GM19395 (cell line): ENCODE measurements around the gene COLQ.
A peak's percentile ranks its signal among the peaks of the same experiment; 100 is the strongest.
"Not testable (repeated sequence)": the region's sequence is repeated elsewhere in the genome, so short reads cannot be mapped to it uniquely, and the experiment has no call there.

Source experiments
- ATAC-seq: cut with Tn5 transposase; IDR thresholded peaks from one replicate; pipeline ENCODE4 v1.9.1; 2021; ENCODE audit warnings: mild to moderate bottlenecking, moderate library complexity; ENCODE audit not compliant: unreplicated experiment

The COLQ gene

GRCh38 chr3:15430624-15431023 is 90.9 kb downstream of the COLQ start:
- no peak for ATAC-seq

DNA sequence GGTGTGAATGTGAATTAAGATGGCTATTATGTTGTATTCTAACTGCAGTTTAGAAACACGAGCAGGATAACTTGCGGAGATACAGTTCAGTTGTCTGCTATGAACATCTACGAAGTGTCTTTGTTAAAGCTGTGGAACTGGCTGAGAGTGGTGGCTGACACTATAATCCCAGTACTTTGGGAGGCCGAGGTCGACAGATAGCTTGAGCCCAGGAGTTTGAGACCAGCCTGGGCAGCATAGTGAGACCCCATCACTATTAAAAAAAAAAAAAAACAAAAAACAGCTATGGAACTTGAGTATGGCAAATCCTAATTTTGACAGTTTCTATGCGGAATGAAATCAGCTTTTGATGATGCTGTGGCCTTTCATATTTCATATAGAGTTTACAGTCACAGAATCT is 92.4 kb downstream of the COLQ start:
- ATAC-seq = no peak

DNA sequence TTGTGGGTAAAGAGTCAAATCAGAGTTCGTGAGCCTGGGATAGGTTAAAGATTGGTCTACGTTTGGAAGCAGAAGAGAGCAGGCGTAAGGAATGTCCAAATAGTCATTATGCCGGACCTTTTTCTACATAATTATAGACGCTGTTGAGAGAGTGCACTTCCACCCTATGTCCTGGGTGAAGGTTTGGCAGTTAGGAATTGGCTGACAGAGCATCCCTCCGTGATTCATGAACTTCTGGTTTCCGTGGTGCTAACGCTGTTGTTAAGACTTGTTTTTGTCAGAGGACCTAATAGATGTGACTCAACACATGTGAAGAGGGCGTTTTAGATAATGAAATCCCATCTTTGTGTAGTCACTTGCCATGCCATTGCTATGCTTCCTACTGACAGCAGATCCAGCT is 93.0 kb downstream of the COLQ start:
- ATAC-seq = no peak

- ATAC-seq = no peak
Measured at GRCh38 chr3:15427981-15428380, 93.5 kb downstream of the COLQ start.

GRCh38 chr3:15427182-15427880 is 94.2 kb downstream of the COLQ start, which contains the start of the genes EAF1 and METTL6:
TSS of gene EAF1 (plus strand) at chr3:15427598. CDS start at chr3:15427780, 182 bp downstream.
TSS of gene METTL6 (minus strand) at chr3:15427544. CDS start at chr3:15426511, 1,033 bp downstream.
- ATAC-seq = peak; percentile 94

- ATAC-seq = no peak
Measured at GRCh38 chr3:15426579-15427118, 94.9 kb downstream of the COLQ start.

- ATAC-seq = no peak
Measured at GRCh38 chr3:15420871-15421270, 100.6 kb downstream of the COLQ start.

DNA sequence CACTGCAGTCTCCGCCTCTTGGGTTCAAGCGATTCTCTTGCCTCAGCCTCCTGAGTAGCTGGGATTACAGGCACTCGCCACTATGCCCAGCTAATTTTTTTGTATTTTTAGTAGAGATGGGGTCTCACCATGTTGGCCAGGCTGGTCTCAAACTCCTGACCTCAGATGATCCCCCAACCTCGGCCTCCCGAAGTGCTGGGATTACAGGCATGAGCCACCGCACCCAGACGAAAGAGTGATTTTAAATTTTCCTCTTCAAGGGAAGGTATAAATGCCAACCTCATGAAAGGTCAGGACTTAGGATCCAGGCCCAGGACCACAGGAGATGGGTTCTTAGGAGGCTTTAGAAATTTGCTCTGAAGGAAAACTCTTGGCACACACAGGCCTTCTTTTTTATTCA is 110.5 kb downstream of the COLQ start:
- not testable (repeated sequence) for ATAC-seq

DNA sequence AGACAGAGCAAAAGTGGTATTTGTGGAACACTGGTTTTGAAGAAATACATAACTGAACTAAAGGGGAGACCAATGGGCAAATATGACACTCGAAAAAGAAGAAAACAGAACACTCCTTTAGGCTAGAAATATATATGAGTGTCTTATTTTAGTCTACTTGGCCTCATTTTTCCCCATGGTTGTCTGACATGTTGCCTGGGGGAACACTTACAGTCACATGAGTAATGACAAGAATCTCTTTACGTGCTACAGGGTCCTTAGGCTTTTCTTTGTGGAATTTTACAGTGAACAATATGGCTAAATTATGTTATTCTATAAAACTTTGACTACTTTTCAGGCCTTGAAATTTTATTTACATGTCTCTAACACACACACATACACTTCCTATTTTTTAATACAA is 111.7 kb downstream of the COLQ start:
- no peak for ATAC-seq

- no peak for ATAC-seq
Measured at GRCh38 chr3:15409239-15409638, 112.3 kb downstream of the COLQ start.

DNA sequence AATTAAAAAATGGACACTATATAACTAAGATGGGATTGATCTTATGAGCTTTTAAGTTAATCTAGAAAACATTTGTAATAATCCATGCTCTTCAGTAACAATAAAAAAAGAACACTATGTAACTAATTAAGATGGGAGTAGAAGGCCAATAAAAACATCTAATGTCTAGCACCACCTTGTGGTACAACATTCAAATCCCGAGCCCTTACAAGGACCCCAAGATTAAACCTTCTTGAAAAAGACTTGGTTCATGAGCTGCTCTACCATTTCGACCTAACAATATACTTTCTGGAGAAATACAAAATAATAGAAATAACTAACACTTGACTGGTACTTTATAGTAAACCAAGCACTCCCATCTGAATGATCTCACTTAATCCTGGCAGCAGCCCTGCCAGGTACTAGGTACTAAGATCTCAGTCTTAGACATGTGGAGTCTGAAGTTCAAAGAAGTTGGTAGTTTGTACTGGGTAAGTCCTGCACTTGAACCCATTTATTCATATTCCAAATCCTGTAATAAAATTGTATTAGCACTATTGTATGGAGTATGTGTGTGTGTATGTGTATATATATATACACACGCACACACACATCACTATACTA is 116.0 kb downstream of the COLQ start:
- ATAC-seq = peak; percentile 70

DNA sequence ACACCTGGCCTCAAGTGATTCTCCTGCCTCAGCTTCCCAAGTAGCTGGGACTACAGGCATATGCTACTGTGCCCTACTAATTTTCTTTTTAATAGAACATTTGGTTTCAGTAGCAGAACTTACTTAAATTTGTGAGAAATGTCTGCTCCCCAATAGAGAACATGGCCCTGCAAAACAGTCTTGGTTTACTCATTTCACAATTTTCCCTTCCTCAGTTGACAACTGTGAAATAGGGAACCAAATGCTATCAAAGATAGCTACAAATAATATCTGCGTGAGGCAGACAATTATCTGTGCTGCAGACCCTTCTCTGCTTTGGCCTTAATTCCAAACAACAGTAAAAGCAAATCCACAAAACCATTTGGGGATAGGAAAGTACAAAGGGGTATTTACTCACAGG is 116.7 kb downstream of the COLQ start:
- peak; percentile 58 for ATAC-seq

GRCh38 chr3:15403965-15404364 is 117.5 kb downstream of the COLQ start:
- ATAC-seq = no peak

DNA sequence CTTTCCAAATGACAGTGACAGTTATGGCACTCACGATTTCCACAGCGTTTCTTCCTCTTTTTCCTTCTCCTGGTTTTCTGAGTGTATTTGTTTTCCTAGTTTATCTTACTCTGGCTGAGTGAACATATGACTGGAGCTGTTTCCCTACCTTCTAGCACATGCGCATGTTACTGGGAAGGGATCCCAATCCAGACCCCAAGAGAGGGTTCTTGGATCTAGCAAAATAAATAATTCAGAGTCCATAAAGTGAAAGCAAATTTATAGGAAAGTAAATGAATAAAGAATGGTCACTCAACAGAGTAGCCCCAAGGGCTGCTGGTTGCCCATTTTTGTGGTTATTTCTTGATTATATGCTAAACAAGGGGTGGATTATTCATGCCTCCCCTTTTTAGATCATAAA is 118.0 kb downstream of the COLQ start:
- ATAC-seq = no peak

GRCh38 chr3:15401936-15402335 is 119.6 kb downstream of the COLQ start:
- no peak for ATAC-seq
